ENCODE data around the gene KANK3.

GRCh38 chr19:8316351-8317125 is 26.5 kb downstream of the KANK3 start:
- TF ChIP-seq POLR2A (IDR thresholded peaks at IDR 0.05): no peak
- TF ChIP-seq CTCF (IDR thresholded peaks at IDR 0.05 in 4 of 5, conservative IDR thresholded peaks at IDR 0.05 in 1 of 5): no peak
